HG03025 (cell line): ENCODE measurements around the gene MALRD1.

ENCODE experiments used
- ATAC-seq: cut with Tn5 transposase; IDR thresholded peaks from one replicate; pipeline ENCODE4 v1.9.1; 2021; ENCODE audit warnings: mild to moderate bottlenecking, moderate library complexity; ENCODE audit not compliant: unreplicated experiment, low FRiP score

The MALRD1 gene

GRCh38 chr10:19098803-19099202 lies 50.2 kb downstream of the MALRD1 start:
- no peak for ATAC-seq

- no peak for ATAC-seq
Measured at GRCh38 chr10:19107406-19107805, 58.8 kb downstream of the MALRD1 start.

- no peak for ATAC-seq
Measured at GRCh38 chr10:19111501-19112267, 63.1 kb downstream of the MALRD1 start.

- no peak for ATAC-seq
Measured at GRCh38 chr10:19117438-19117837, 68.8 kb downstream of the MALRD1 start.

GRCh38 chr10:19119191-19119590 lies 70.6 kb downstream of the MALRD1 start:
- ATAC-seq = no peak

GRCh38 chr10:19120381-19120908 lies 71.8 kb downstream of the MALRD1 start:
- ATAC-seq = no peak

GRCh38 chr10:19133992-19134391 lies 85.4 kb downstream of the MALRD1 start:
- no peak for ATAC-seq

GRCh38 chr10:19142967-19143366 lies 94.4 kb downstream of the MALRD1 start:
- ATAC-seq = no peak

GRCh38 chr10:19144206-19144605 lies 95.6 kb downstream of the MALRD1 start:
- ATAC-seq = no peak

GRCh38 chr10:19154375-19154774 lies 105.8 kb downstream of the MALRD1 start:
- no peak for ATAC-seq

GRCh38 chr10:19158358-19158757 lies 109.8 kb downstream of the MALRD1 start:
- ATAC-seq = no peak

GRCh38 chr10:19158870-19159269 lies 110.3 kb downstream of the MALRD1 start:
- ATAC-seq = no peak

GRCh38 chr10:19164461-19164860 lies 115.9 kb downstream of the MALRD1 start:
- ATAC-seq = no peak

GRCh38 chr10:19168584-19168983 lies 120.0 kb downstream of the MALRD1 start:
- ATAC-seq = no peak

GRCh38 chr10:19169041-19169440 lies 120.4 kb downstream of the MALRD1 start:
- no peak for ATAC-seq

GRCh38 chr10:19169684-19170083 lies 121.1 kb downstream of the MALRD1 start:
- ATAC-seq = no peak

GRCh38 chr10:19178675-19179074 lies 130.1 kb downstream of the MALRD1 start:
- no peak for ATAC-seq

- ATAC-seq = no peak
Measured at GRCh38 chr10:19184891-19185290, 136.3 kb downstream of the MALRD1 start.

- ATAC-seq = no peak
Measured at GRCh38 chr10:19194866-19195265, 146.3 kb downstream of the MALRD1 start.

- no peak for ATAC-seq
Measured at GRCh38 chr10:19195698-19196097, 147.1 kb downstream of the MALRD1 start.

GRCh38 chr10:19200211-19200610 lies 151.6 kb downstream of the MALRD1 start:
- ATAC-seq = no peak

GRCh38 chr10:19204246-19204917 lies 155.8 kb downstream of the MALRD1 start:
- ATAC-seq = no peak
